Mesendoderm (in vitro differentiated cells): ENCODE data around the gene MMD. TPM values are rescaled to one million over a fixed set of nuclear protein-coding genes. Genes with fewer than 3 reads are reported as not detected.
A peak's percentile ranks its signal among the peaks of the same experiment; 100 is the strongest.
"Not testable (repeated sequence)": the region's sequence is repeated elsewhere in the genome, so short reads cannot be mapped to it uniquely, and the experiment has no call there.

Source experiments
- DNase-seq: peaks from one replicate; pipeline ENCODE4 v3.0.0; 2013
- H2AK5ac ChIP-seq: 2 replicates; pipeline ENCODE4 v1.6.1; 2013; ENCODE audit warnings: low read length, inconsistent platforms
- H2BK120ac ChIP-seq: 2 replicates; pipeline ENCODE4 v1.6.1; 2013; ENCODE audit warnings: low read depth, mild to moderate bottlenecking, low read length, moderate library complexity, mixed read lengths
- H2BK15ac ChIP-seq: replicated peaks from 2 replicates; pipeline ENCODE4 v1.6.1; 2013; ENCODE audit warnings: low read depth, mild to moderate bottlenecking, moderate library complexity
- H2BK5ac ChIP-seq: 2 replicates; pipeline ENCODE4 v1.6.1; 2013; ENCODE audit warnings: low read length, inconsistent platforms
- H3K18ac ChIP-seq: 2 replicates; pipeline ENCODE4 v1.6.1; 2013; ENCODE audit warnings: mild to moderate bottlenecking, low read length, mixed read lengths
- H3K23ac ChIP-seq: one replicate; pipeline ENCODE4 v1.6.1; 2013; ENCODE audit warnings: low read length
- H3K27ac ChIP-seq: 2 replicates; pipeline ENCODE4 v1.5.1; 2013; ENCODE audit warnings: low read depth, mild to moderate bottlenecking, inconsistent platforms, low read length, moderate library complexity
- H3K27me3 ChIP-seq: 2 replicates; pipeline ENCODE4 v1.6.1; 2013; ENCODE audit warnings: low read length, control low read depth, mild to moderate bottlenecking, inconsistent platforms; ENCODE audit not compliant: insufficient read depth, poor library complexity
- H3K36me3 ChIP-seq: 2 replicates; pipeline ENCODE4 v1.6.1; 2013; ENCODE audit warnings: low read length, inconsistent platforms; ENCODE audit not compliant: control insufficient read depth, insufficient read depth
- H3K4ac ChIP-seq: one replicate; pipeline ENCODE4 v1.6.1; 2013; ENCODE audit warnings: low read depth, mild to moderate bottlenecking, low read length, moderate library complexity
- H3K4me1 ChIP-seq: 2 replicates; pipeline ENCODE4 v1.6.1; 2013; ENCODE audit warnings: low read depth, low read length, inconsistent platforms; ENCODE audit not compliant: control insufficient read depth
- H3K4me2 ChIP-seq: 2 replicates; pipeline ENCODE4 v1.6.1; 2013; ENCODE audit warnings: low read length
- H3K4me3 ChIP-seq: 2 replicates; pipeline ENCODE4 v1.5.1; 2013; ENCODE audit warnings: mild to moderate bottlenecking, low read length
- H3K56ac ChIP-seq: one replicate; pipeline ENCODE4 v1.6.1; 2013; ENCODE audit warnings: low read length
- H3K79me1 ChIP-seq: 2 replicates; pipeline ENCODE4 v1.6.1; 2013; ENCODE audit warnings: low read length, inconsistent platforms
- H3K79me2 ChIP-seq: 2 replicates; pipeline ENCODE4 v1.6.1; 2013; ENCODE audit warnings: mild to moderate bottlenecking, low read length; ENCODE audit not compliant: control insufficient read depth, insufficient read depth
- H3K9ac ChIP-seq: 2 replicates; pipeline ENCODE4 v1.6.1; 2013; ENCODE audit warnings: low read length, inconsistent platforms
- H4K5ac ChIP-seq: one replicate; pipeline ENCODE4 v1.6.1; 2013; ENCODE audit warnings: low read length
- H4K8ac ChIP-seq: one replicate; pipeline ENCODE4 v1.6.1; 2013; ENCODE audit warnings: low read depth, mild to moderate bottlenecking, control low read depth, low read length, moderate library complexity
- WGBS: extraction: QIAGEN DNeasy Blood & Tissue Kit; methylation state at CpG from one replicate; pipeline ENCODE4 v1.1.7; 2013; ENCODE audit warnings: low lambda C conversion rate, missing lambda C conversion rate; ENCODE audit not compliant: insufficient coverage; ENCODE audit errors: extremely low coverage; 5-methylcytosine and 5-hydroxymethylcytosine counted together
- polyA plus RNA-seq, 2 experiments: library from polyadenylated mRNA; stranded (reverse); fragments of 200-250 nt; gene quantifications; one replicate each; pipeline ENCODE4 v1.2.3, GENCODE V29; 2013

Gene MMD
- polyA plus RNA-seq (2013, experiment 1 of 2) = 22.7 TPM
- 22.9 TPM for polyA plus RNA-seq (2013, experiment 2 of 2)

- peak within 1 kb of the TSS; percentile 83 for H3K27ac ChIP-seq
- no peak within 1 kb of the TSS for H2BK5ac ChIP-seq
- H3K4me3 ChIP-seq = peak within 1 kb of the TSS; percentile 89
- H2BK15ac ChIP-seq = no peak within 1 kb of the TSS
- H2BK120ac ChIP-seq = no peak within 1 kb of the TSS
- peak within 1 kb of the TSS; percentile 77 for H3K4ac ChIP-seq
- no peak within 1 kb of the TSS for H4K5ac ChIP-seq
- H3K4me1 ChIP-seq = peaks cover 3% of the 10 kb centered on the region
- H3K79me2 ChIP-seq = peaks cover 37% of the 10 kb centered on the region
- no peak within 1 kb of the TSS for H4K8ac ChIP-seq
- peak within 1 kb of the TSS; percentile 6 for H3K23ac ChIP-seq
- H2AK5ac ChIP-seq = no peak within 1 kb of the TSS
- H3K18ac ChIP-seq = peak within 1 kb of the TSS; percentile 62
- H3K9ac ChIP-seq = peak within 1 kb of the TSS; percentile 97
- H3K36me3 ChIP-seq = no peaks in the 10 kb centered on the region
- DNase-seq = no peak
- H3K4me2 ChIP-seq = peak within 1 kb of the TSS; percentile 94
- no peaks in the 10 kb centered on the region for H3K27me3 ChIP-seq
- WGBS = no CpG with 5 or more reads among the region's 62 CpGs
- H3K79me1 ChIP-seq = peaks cover 21% of the 10 kb centered on the region
- H3K56ac ChIP-seq = peak within 1 kb of the TSS; percentile 97
Measured at GRCh38 chr17:55421179-55421934, at the start of gene MMD. Gene MMD (minus strand): TSS chr17:55421835. CDS start chr17:55421695, 140 bp downstream.

- Histone ChIP-seq H3K27ac (no peak overlapping the region), H3K27me3 (no peaks in the 10 kb centered on the region), H3K18ac (no peak overlapping the region), H2BK5ac (no peak overlapping the region), H4K8ac (no peak overlapping the region), H2BK15ac (no peak overlapping the region), H3K23ac (no peak overlapping the region), H3K4me2 (no peak overlapping the region), H3K4ac (no peak overlapping the region), H3K9ac (no peak overlapping the region), H3K56ac (no peak overlapping the region), H3K4me3 (no peak overlapping the region), H3K79me1 (no peaks in the 10 kb centered on the region), H2AK5ac (no peak overlapping the region), H3K79me2 (no peaks in the 10 kb centered on the region), H2BK120ac (no peak overlapping the region), H3K4me1 (no peaks in the 10 kb centered on the region), H3K36me3 (no peaks in the 10 kb centered on the region), H4K5ac (no peak overlapping the region)
- WGBS = no CpG with 5 or more reads among the region's 7 CpGs
- DNase-seq = peak; percentile 45
Measured at GRCh38 chr17:55466671-55467070, 45.0 kb upstream of the MMD start.

- not testable (repeated sequence) for H3K36me3 ChIP-seq, H3K4me1 ChIP-seq, DNase-seq, H3K9ac ChIP-seq, H2BK15ac ChIP-seq, H3K27me3 ChIP-seq, H3K23ac ChIP-seq, H2BK5ac ChIP-seq, H3K4ac ChIP-seq, H3K56ac ChIP-seq, H3K4me2 ChIP-seq, H3K27ac ChIP-seq, H3K79me2 ChIP-seq, H2AK5ac ChIP-seq, H4K5ac ChIP-seq, H3K18ac ChIP-seq, H3K79me1 ChIP-seq, H2BK120ac ChIP-seq, H3K4me3 ChIP-seq, H4K8ac ChIP-seq
- WGBS = no CpG with 5 or more reads among the region's 4 CpGs
Measured at GRCh38 chr17:55465771-55466170, 44.1 kb upstream of the MMD start.

- Histone ChIP-seq H3K27ac (no peak overlapping the region), H2BK5ac (no peak overlapping the region), H4K8ac (no peak overlapping the region), H2AK5ac (no peak overlapping the region), H3K4ac (no peak overlapping the region), H4K5ac (no peak overlapping the region), H3K4me1 (no peaks in the 10 kb centered on the region), H2BK15ac (no peak overlapping the region), H3K23ac (no peak overlapping the region), H3K9ac (no peak overlapping the region), H2BK120ac (no peak overlapping the region), H3K79me1 (no peaks in the 10 kb centered on the region), H3K18ac (no peak overlapping the region), H3K4me3 (no peak overlapping the region), H3K56ac (no peak overlapping the region), H3K4me2 (no peak overlapping the region), H3K36me3 (no peaks in the 10 kb centered on the region), H3K27me3 (no peaks in the 10 kb centered on the region), H3K79me2 (no peaks in the 10 kb centered on the region)
- no CpG with 5 or more reads among the region's 2 CpGs for WGBS
- DNase-seq = no peak
Measured at GRCh38 chr17:55463600-55463999, 42.0 kb upstream of the MMD start.

GRCh38 chr17:55462711-55463110 lies 41.1 kb upstream of the MMD start:
- DNase-seq = no peak
- H3K9ac ChIP-seq = no peak overlapping the region
- no peak overlapping the region for H3K18ac ChIP-seq
- H3K4ac ChIP-seq = no peak overlapping the region
- no peak overlapping the region for H2BK15ac ChIP-seq
- no peak overlapping the region for H2BK120ac ChIP-seq
- H4K5ac ChIP-seq = no peak overlapping the region
- H3K36me3 ChIP-seq = no peaks in the 10 kb centered on the region
- H3K4me1 ChIP-seq = no peaks in the 10 kb centered on the region
- no peaks in the 10 kb centered on the region for H3K27me3 ChIP-seq
- H2AK5ac ChIP-seq = no peak overlapping the region
- H3K23ac ChIP-seq = no peak overlapping the region
- no peak overlapping the region for H3K56ac ChIP-seq
- H3K4me2 ChIP-seq = no peak overlapping the region
- no peaks in the 10 kb centered on the region for H3K79me2 ChIP-seq
- H4K8ac ChIP-seq = no peak overlapping the region
- H2BK5ac ChIP-seq = no peak overlapping the region
- no peak overlapping the region for H3K27ac ChIP-seq
- no peaks in the 10 kb centered on the region for H3K79me1 ChIP-seq
- no peak overlapping the region for H3K4me3 ChIP-seq

GRCh38 chr17:55462234-55462633 lies 40.6 kb upstream of the MMD start:
- Histone ChIP-seq H3K27ac (no peak overlapping the region), H2BK120ac (no peak overlapping the region), H2BK15ac (no peak overlapping the region), H3K27me3 (no peaks in the 10 kb centered on the region), H3K79me2 (no peaks in the 10 kb centered on the region), H3K9ac (no peak overlapping the region), H3K23ac (no peak overlapping the region), H3K4me3 (no peak overlapping the region), H3K79me1 (no peaks in the 10 kb centered on the region), H2BK5ac (no peak overlapping the region), H3K4me1 (no peaks in the 10 kb centered on the region), H4K8ac (no peak overlapping the region), H3K4me2 (no peak overlapping the region), H4K5ac (no peak overlapping the region), H2AK5ac (no peak overlapping the region), H3K18ac (no peak overlapping the region), H3K36me3 (no peaks in the 10 kb centered on the region), H3K56ac (no peak overlapping the region), H3K4ac (no peak overlapping the region)
- no CpG with 5 or more reads among the region's 1 CpG for WGBS
- DNase-seq = no peak
